Cardiac muscle cell (in vitro differentiated cells and primary cell): Measurements from ENCODE around the gene ATXN10. TPM values are rescaled to one million over a fixed set of nuclear protein-coding genes. Genes with fewer than 3 reads are reported as not detected.

Experiments used
- DNase-seq, 2 donors: peaks; one replicate each; pipeline versions ENCODE4 v3.0.0 to v3.0.0-alpha.2; 2010 to 2017; ENCODE audit warnings: low read depth in 1 of 2, low spot score in 1 of 2
- H3K27ac ChIP-seq: fragments of 200-600 bp; sonication (generic); 2 replicates; pipeline ENCODE4 v1.5.1; 2016
- H3K27me3 ChIP-seq: fragments of 200-600 bp; sonication (generic); 2 replicates; pipeline ENCODE4 v1.6.0; 2016; ENCODE audit warnings: control low read depth
- H3K36me3 ChIP-seq: fragments of 200-600 bp; sonication (generic); 2 replicates; pipeline ENCODE4 v1.5.1; 2016; ENCODE audit warnings: control low read depth
- H3K4me1 ChIP-seq: fragments of 200-600 bp; sonication (generic); 2 replicates; pipeline ENCODE4 v1.8.1; 2017; ENCODE audit warnings: low read depth, mild to moderate bottlenecking, mixed run types
- H3K4me3 ChIP-seq: fragments of 200-600 bp; sonication (generic); 2 replicates; pipeline ENCODE4 v1.5.1; 2016; ENCODE audit warnings: mild to moderate bottlenecking
- H3K9me3 ChIP-seq: fragments of 200-600 bp; sonication (generic); 2 replicates; pipeline ENCODE4 v1.5.1; 2017; ENCODE audit warnings: low read depth, mild to moderate bottlenecking, control low read depth
- polyA plus RNA-seq: library from polyadenylated mRNA; unstranded; fragments of >200 nt; fragmentation: Nextera tagmentation; extraction: Ambion mirVana; gene quantifications from 2 replicates; pipeline ENCODE4 v1.2.1, GENCODE V29; 2016
- total RNA-seq: library from RNA; depleted of rRNA; stranded (reverse); fragments of >200 nt; gene quantifications from 2 replicates; pipeline ENCODE4 v1.2.3, GENCODE V29; 2016
- TF ChIP-seq, protein P1 (sequence below): IDR thresholded peaks from 2 replicates; pipeline ENCODE4 v1.5.1; 2012; ENCODE audit warnings: low read depth, mild to moderate bottlenecking, low read length

The ATXN10 gene
- total and polyA plus RNA-seq, 2 experiments from 2014 or later = 67.3 to 279 TPM

DNA sequence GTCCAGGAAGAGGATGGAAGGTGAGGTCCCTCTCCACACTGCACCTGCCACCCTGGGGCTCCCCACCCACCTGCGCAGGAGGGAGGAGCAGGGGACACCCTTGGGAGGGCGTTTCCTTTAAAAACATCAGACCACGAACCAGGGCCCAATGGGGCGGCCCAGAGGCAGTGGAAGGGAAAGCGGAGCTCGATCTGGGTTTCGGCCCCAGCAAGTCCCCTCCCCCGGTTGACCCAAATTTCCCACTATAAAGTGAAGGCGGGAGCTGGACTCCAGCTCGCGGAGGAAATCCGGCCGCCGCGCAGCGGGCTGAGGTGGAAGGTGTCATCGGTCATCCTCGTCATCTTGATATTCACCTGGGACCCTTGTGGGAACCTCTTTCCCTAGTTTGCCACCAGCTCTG, 206.0 kb downstream of the ATXN10 start:
- peaks cover 79% of the 10 kb centered on the region for H3K27me3 ChIP-seq
- no peaks in the 10 kb centered on the region for H3K9me3 ChIP-seq
- peaks cover 3% of the 10 kb centered on the region for H3K4me1 ChIP-seq
- H3K4me3 ChIP-seq = no peak overlapping the region
- no peaks in the 10 kb centered on the region for H3K36me3 ChIP-seq
- H3K27ac ChIP-seq = no peak overlapping the region
- DNase-seq = no peak
- TF ChIP-seq, protein P1, sequence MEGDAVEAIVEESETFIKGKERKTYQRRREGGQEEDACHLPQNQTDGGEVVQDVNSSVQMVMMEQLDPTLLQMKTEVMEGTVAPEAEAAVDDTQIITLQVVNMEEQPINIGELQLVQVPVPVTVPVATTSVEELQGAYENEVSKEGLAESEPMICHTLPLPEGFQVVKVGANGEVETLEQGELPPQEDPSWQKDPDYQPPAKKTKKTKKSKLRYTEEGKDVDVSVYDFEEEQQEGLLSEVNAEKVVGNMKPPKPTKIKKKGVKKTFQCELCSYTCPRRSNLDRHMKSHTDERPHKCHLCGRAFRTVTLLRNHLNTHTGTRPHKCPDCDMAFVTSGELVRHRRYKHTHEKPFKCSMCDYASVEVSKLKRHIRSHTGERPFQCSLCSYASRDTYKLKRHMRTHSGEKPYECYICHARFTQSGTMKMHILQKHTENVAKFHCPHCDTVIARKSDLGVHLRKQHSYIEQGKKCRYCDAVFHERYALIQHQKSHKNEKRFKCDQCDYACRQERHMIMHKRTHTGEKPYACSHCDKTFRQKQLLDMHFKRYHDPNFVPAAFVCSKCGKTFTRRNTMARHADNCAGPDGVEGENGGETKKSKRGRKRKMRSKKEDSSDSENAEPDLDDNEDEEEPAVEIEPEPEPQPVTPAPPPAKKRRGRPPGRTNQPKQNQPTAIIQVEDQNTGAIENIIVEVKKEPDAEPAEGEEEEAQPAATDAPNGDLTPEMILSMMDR = no peak

- TF ChIP-seq, protein P1 = no peak
- DNase-seq = peak in 1 of 2 donors; percentile 34
These were observed 206.6 kb downstream of the ATXN10 start for GRCh38 chr22:45878051-45878781.

GRCh38 chr22:45878901-45879551, 207.4 kb downstream of the ATXN10 start:
- Histone ChIP-seq H3K9me3 (no peaks in the 10 kb centered on the region), H3K4me1 (peaks cover 3% of the 10 kb centered on the region), H3K36me3 (no peaks in the 10 kb centered on the region), H3K27me3 (peaks cover 82% of the 10 kb centered on the region), H3K4me3 (no peak overlapping the region), H3K27ac (no peak overlapping the region)
- TF ChIP-seq, protein P1 = no peak
- DNase-seq = no peak

More at GRCh38 chr22:45878051-45878781, 206.6 kb downstream of the ATXN10 start:
- Histone ChIP-seq H3K27ac (no peak overlapping the region), H3K27me3 (peaks cover 85% of the 10 kb centered on the region), H3K9me3 (no peaks in the 10 kb centered on the region), H3K36me3 (no peaks in the 10 kb centered on the region), H3K4me3 (no peak overlapping the region), H3K4me1 (peaks cover 3% of the 10 kb centered on the region)

GRCh38 chr22:45879552-45879949, 207.9 kb downstream of the ATXN10 start:
- Histone ChIP-seq H3K27ac (no peak overlapping the region), H3K27me3 (peaks cover 77% of the 10 kb centered on the region), H3K4me3 (no peak overlapping the region), H3K4me1 (peaks cover 3% of the 10 kb centered on the region), H3K9me3 (no peaks in the 10 kb centered on the region), H3K36me3 (no peaks in the 10 kb centered on the region)
- TF ChIP-seq, protein P1 = no peak
- no peak for DNase-seq

GRCh38 chr22:45880091-45880715, 208.6 kb downstream of the ATXN10 start:
- TF ChIP-seq, protein P1 = no peak
- Histone ChIP-seq H3K27me3 (peaks cover 73% of the 10 kb centered on the region), H3K9me3 (no peaks in the 10 kb centered on the region), H3K4me3 (no peak overlapping the region), H3K27ac (no peak overlapping the region), H3K36me3 (no peaks in the 10 kb centered on the region), H3K4me1 (peaks cover 3% of the 10 kb centered on the region)
- DNase-seq = no peak
